Panc1 (cell line): ENCODE data around the gene SLIT3.

Experiments used
- POLR2AphosphoS5 ChIP-seq: IDR thresholded peaks from 2 replicates; pipeline ENCODE4 v1.6.1; 2012; ENCODE audit warnings: mild to moderate bottlenecking, low read depth, low read length, moderate library complexity
- SIN3A ChIP-seq: IDR thresholded peaks from 2 replicates; pipeline ENCODE4 v1.6.1; 2012; ENCODE audit warnings: low read depth, mild to moderate bottlenecking, low read length, moderate library complexity, borderline replicate concordance; ENCODE audit not compliant: insufficient read depth
- TCF7L2 ChIP-seq: IDR thresholded peaks from 2 replicates; pipeline ENCODE4 v1.6.1; 2011; ENCODE audit warnings: mild to moderate bottlenecking, low read depth, low read length, inconsistent platforms
- TF ChIP-seq, protein P1 (sequence below): fragments of 450-650 bp; IDR thresholded peaks from 2 replicates; pipeline ENCODE4 v1.5.1; 2017; ENCODE audit warnings: mild to moderate bottlenecking
- TF ChIP-seq, protein P2 (sequence below), 2 experiments: IDR thresholded peaks; 2 replicates each; pipeline ENCODE4 v1.6.1; 2011 to 2012; ENCODE audit warnings: low read depth in 2 of 2, control low read depth in 1 of 2, low read length in 1 of 2, mild to moderate bottlenecking in 1 of 2, moderate library complexity in 1 of 2; ENCODE audit not compliant: insufficient read depth in 1 of 2

DNA sequence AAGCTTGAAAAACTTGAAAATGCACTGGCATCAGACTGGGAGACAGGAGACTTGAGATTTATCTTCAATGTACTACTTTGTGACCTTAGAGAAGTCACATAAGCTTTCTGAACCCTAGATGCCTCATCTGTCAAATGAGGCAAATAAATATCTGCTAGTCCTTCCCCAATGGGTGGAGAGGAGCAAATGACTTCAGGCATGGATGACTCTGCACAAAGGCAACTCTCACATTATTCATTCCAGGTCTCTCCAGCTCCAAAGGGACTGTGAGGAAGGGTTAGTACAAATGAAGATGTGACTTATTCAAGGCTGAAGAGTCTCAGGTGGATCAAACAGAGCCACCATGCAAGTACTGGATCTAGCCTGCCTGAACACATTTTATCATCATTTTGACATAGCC, 228.7 kb downstream of the SLIT3 start:
- TF ChIP-seq, protein P1, sequence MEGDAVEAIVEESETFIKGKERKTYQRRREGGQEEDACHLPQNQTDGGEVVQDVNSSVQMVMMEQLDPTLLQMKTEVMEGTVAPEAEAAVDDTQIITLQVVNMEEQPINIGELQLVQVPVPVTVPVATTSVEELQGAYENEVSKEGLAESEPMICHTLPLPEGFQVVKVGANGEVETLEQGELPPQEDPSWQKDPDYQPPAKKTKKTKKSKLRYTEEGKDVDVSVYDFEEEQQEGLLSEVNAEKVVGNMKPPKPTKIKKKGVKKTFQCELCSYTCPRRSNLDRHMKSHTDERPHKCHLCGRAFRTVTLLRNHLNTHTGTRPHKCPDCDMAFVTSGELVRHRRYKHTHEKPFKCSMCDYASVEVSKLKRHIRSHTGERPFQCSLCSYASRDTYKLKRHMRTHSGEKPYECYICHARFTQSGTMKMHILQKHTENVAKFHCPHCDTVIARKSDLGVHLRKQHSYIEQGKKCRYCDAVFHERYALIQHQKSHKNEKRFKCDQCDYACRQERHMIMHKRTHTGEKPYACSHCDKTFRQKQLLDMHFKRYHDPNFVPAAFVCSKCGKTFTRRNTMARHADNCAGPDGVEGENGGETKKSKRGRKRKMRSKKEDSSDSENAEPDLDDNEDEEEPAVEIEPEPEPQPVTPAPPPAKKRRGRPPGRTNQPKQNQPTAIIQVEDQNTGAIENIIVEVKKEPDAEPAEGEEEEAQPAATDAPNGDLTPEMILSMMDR: no peak
- TF ChIP-seq POLR2AphosphoS5 (no peak), TCF7L2 (no peak), SIN3A (no peak)
- TF ChIP-seq, protein P2, sequence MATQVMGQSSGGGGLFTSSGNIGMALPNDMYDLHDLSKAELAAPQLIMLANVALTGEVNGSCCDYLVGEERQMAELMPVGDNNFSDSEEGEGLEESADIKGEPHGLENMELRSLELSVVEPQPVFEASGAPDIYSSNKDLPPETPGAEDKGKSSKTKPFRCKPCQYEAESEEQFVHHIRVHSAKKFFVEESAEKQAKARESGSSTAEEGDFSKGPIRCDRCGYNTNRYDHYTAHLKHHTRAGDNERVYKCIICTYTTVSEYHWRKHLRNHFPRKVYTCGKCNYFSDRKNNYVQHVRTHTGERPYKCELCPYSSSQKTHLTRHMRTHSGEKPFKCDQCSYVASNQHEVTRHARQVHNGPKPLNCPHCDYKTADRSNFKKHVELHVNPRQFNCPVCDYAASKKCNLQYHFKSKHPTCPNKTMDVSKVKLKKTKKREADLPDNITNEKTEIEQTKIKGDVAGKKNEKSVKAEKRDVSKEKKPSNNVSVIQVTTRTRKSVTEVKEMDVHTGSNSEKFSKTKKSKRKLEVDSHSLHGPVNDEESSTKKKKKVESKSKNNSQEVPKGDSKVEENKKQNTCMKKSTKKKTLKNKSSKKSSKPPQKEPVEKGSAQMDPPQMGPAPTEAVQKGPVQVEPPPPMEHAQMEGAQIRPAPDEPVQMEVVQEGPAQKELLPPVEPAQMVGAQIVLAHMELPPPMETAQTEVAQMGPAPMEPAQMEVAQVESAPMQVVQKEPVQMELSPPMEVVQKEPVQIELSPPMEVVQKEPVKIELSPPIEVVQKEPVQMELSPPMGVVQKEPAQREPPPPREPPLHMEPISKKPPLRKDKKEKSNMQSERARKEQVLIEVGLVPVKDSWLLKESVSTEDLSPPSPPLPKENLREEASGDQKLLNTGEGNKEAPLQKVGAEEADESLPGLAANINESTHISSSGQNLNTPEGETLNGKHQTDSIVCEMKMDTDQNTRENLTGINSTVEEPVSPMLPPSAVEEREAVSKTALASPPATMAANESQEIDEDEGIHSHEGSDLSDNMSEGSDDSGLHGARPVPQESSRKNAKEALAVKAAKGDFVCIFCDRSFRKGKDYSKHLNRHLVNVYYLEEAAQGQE (IDR thresholded peaks at IDR 0.05; ENCODE audit: insufficient read depth in 1 of 2, low read depth in 2 of 2, low read length in 1 of 2): no peak
